Gastrocnemius medialis (tissue), 4 donors: ENCODE data around the gene FARP1.

ENCODE experiments used
- CTCF ChIP-seq, 5 experiments: fragments of 450-650 bp in 3 of 5; fragments of 200-600 bp in 2 of 5; sonication (generic) in 2 of 5; IDR thresholded peaks in 4 of 5; conservative IDR thresholded peaks in 1 of 5; 1 replicate in 4 of 5; 2 replicates in 1 of 5; pipeline ENCODE4 v1.5.1; 2016 to 2019; ENCODE audit warnings: antibody characterized with exemption in 5 of 5, mild to moderate bottlenecking in 3 of 5, moderate library complexity in 3 of 5
- POLR2A ChIP-seq, 2 donors: fragments of 450-650 bp; IDR thresholded peaks; one replicate each; pipeline ENCODE4 v1.6.1; 2017; ENCODE audit warnings: antibody characterized with exemption in 2 of 2, mild to moderate bottlenecking in 2 of 2, moderate library complexity in 2 of 2

DNA sequence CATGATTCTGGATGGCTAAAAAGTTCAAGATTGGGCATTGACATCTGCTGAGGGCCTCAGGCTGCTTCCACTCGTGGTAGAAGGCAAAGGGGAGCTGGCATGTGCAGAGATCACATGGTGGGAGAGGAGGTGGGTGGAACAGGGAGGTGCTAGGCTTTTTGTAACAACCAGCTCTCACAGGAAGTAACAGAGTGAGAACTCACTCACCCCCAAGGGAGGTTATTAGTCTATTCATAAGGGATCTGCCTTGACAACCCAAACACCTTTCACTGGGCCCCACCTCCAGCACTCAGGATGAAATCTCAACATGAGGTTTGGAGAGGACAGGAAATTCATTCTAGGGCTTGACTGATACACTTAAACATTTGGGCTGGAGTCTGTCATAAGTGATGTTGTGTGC, 231.9 kb downstream of the FARP1 start:
- TF ChIP-seq CTCF (IDR thresholded peaks at IDR 0.05 in 4 of 5, conservative IDR thresholded peaks at IDR 0.05 in 1 of 5): no peak
- TF ChIP-seq POLR2A (IDR thresholded peaks at IDR 0.05): no peak
